HG03066 (cell line): ENCODE measurements around the gene UNC45A.
"Not testable (repeated sequence)": the region's sequence is repeated elsewhere in the genome, so short reads cannot be mapped to it uniquely, and the experiment has no call there.

Experiments used
- ATAC-seq: cut with Tn5 transposase; IDR thresholded peaks from one replicate; pipeline ENCODE4 v1.9.1; 2021; ENCODE audit warnings: low read depth; ENCODE audit not compliant: unreplicated experiment

UNC45A gene, protein sequence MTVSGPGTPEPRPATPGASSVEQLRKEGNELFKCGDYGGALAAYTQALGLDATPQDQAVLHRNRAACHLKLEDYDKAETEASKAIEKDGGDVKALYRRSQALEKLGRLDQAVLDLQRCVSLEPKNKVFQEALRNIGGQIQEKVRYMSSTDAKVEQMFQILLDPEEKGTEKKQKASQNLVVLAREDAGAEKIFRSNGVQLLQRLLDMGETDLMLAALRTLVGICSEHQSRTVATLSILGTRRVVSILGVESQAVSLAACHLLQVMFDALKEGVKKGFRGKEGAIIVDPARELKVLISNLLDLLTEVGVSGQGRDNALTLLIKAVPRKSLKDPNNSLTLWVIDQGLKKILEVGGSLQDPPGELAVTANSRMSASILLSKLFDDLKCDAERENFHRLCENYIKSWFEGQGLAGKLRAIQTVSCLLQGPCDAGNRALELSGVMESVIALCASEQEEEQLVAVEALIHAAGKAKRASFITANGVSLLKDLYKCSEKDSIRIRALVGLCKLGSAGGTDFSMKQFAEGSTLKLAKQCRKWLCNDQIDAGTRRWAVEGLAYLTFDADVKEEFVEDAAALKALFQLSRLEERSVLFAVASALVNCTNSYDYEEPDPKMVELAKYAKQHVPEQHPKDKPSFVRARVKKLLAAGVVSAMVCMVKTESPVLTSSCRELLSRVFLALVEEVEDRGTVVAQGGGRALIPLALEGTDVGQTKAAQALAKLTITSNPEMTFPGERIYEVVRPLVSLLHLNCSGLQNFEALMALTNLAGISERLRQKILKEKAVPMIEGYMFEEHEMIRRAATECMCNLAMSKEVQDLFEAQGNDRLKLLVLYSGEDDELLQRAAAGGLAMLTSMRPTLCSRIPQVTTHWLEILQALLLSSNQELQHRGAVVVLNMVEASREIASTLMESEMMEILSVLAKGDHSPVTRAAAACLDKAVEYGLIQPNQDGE

DNA sequence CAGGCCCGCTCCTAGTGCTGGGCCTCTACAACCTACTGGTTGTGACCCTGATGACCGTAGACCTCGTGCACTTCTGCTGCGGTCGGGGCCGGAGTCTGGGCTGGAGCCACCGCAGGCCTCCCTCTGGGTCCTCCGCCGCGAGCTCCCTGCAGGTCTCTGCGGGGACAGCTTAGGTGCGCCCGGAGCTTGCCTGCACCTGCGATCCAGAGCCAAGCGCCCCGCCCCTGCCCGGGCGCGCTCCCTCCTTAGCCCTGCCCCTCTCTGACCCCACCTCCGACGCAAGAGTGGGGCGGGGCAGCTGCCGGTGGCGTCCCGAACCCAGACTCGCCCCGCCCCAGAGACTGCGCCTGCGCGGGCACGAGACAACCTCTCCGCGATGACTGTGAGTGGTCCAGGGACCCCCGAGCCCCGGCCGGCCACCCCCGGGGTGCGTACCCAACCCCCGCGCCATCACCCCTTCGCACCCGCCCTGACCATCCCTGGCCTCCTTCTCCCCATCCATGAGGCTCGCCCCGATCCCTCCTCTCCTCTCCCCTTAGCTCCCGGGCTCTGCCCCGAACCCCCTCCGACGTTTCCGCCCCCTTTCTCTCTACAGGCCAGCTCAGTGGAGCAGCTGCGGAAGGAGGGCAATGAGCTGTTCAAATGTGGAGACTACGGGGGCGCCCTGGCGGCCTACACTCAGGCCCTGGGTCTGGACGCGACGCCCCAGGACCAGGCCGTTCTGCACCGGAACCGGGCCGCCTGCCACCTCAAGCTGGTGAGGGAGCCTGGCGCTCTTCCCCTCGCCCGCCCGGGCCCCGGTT lies at the start of gene UNC45A:
Gene UNC45A, plus strand, starts transcription at position 337 of the 803 bp plus-strand sequence. Its CDS starts 40 bp downstream, at position 377.
- ATAC-seq: peak; percentile 65

DNA sequence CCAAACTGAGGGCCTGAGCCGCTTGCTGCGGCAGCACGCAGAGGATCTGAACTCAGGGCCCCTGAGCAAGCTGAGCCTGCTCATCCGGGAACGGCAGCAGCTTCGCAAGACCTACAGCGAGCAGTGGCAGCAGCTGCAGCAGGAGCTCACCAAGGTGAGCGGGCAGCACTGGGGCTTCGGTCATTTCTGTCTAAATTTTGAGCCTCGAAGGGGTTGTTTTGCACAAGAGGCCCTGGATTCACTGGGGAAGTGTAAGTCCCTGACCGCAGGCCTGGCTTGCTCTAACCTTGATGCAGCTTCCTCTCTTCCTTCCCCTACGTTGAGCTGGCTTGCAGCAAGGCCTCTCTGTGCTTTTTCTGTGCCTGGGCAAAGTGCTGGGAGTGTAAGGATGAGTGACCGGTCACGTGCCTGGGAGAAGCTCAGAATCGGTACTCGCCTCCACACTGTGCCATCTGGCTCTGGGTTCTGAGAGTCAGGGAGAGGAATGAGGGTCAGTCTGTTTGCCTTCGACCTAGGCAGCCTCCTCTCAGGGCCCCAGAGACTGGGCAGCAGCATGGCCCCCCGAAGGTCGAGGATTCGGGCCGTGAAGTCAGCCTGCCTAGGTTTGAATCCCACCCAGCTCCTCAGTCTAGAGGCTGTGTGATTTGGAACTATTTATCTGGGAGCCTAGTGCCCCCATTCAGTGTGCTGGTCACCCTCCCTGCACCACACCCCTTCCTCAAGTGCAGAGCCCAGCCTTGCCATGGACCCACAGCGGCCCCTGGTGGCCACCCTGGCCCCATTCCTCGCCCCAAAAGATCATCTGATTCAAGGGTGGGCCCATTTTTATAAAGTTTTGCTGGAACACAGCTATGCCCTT lies 49.4 kb upstream of the UNC45A start:
- no peak for ATAC-seq

DNA sequence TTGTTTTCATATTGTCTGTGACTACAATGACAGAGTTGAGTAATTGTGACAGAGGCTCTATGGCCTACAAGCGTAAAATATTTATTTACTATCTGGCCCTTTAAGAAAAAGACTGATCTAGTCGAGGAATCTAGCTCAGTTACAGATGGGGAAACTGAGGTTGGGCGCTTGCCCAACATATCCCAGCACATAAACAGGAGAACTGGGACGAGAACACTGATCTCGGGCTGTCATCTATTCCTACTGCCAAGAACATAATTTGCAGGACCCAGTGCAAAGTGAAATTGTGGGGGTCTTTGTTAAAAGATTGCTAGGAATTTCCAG lies 48.8 kb upstream of the UNC45A start:
- no peak for ATAC-seq

DNA sequence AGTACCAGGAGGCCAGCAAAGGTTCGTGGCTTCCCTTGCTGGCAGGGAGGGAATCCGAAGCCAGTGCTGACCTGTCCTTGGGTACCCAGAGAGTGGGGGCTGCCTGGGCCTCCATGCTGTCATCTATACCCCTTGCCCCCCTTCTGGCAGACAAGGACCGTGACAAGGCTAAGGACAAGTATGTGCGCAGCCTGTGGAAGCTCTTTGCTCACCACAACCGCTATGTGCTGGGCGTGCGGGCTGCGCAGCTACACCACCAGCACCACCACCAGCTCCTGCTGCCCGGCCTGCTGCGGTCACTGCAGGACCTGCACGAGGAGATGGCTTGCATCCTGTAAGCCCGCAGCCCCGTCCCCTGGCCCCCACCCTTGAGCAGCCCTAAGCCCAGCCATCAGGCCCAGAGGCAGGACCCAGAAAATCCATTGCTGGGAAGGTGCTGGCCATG lies 48.0 kb upstream of the UNC45A start:
- no peak for ATAC-seq

DNA sequence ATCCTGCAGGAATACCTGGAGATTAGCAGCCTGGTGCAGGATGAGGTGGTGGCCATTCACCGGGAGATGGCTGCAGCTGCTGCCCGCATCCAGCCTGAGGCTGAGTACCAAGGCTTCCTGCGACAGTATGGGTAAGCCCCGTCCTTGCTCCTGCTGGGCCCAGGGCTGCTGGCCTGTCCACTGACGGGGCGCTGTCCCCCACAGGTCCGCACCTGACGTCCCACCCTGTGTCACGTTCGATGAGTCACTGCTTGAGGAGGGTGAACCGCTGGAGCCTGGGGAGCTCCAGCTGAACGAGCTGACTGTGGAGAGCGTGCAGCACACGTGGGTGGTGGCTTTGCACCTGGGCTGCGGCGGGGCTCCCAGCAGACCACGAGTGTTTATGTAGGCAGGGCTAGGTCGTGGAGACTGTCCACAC lies 45.8 kb upstream of the UNC45A start:
- ATAC-seq: no peak

DNA sequence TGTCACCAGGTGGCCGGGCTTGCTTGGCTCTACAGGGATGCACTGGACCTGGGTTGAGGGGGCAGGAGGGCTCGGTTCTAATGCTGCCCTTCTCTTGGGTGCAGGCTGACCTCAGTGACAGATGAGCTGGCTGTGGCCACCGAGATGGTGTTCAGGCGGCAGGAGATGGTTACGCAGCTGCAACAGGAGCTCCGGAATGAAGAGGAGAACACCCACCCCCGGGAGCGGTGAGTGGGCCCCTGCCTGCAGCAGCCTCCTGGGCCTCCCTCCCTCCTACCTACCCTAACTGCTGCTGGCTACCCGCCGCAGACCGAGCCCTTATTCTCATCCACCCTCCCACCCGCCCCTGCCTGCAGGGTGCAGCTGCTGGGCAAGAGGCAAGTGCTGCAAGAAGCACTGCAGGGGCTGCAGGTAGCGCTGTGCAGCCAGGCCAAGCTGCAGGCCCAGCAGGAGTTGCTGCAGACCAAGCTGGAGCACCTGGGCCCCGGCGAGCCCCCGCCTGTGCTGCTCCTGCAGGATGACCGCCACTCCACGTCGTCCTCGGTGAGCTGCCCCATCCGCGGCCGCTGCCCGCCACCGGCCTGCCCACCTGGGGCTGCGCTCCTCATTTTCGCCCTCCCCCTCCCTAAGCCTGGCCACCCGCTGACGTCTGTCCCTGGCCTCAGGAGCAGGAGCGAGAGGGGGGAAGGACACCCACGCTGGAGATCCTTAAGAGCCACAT lies 45.2 kb upstream of the UNC45A start:
- ATAC-seq: no peak

DNA sequence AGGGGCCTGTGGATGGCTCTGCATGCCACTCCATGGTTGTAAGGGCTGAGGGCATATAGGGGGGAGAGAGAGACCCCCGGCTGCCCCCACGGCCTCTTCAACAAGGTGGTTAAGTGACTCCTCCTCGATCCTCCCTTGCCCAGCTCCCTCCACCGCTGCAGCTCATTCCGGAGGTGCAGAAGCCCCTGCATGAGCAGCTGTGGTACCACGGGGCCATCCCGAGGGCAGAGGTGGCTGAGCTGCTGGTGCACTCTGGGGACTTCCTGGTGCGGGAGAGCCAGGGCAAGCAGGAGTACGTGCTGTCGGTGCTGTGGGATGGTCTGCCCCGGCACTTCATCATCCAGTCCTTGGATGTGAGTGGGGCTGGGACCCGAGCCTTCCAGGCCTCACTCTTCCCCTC lies 44.2 kb upstream of the UNC45A start:
- ATAC-seq: no peak

DNA sequence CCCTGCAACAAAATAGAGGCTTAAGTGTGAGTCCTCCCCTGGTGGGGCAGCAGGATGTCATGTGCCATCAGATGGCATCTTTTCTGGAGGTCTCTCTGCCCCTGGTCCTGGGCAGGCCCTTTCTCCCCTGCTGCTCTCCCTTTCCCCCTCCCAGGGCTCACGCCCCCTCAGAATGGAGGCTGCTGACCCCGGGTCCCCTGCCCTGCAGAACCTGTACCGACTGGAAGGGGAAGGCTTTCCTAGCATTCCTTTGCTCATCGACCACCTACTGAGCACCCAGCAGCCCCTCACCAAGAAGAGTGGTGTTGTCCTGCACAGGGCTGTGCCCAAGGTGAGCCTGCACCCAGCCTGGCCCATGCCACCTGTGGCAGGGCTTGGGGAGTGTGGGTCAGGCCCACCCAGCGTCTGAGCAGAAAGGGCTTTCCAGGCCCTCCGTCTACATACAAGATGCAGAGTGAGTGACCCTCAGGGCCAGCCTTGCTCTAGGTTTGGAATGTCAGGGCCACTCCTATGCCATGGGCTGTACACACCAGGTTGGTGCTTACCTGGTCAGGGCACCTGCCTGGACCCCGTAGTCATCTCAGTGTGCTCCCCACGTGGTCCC lies 43.6 kb upstream of the UNC45A start:
- ATAC-seq: no peak

DNA sequence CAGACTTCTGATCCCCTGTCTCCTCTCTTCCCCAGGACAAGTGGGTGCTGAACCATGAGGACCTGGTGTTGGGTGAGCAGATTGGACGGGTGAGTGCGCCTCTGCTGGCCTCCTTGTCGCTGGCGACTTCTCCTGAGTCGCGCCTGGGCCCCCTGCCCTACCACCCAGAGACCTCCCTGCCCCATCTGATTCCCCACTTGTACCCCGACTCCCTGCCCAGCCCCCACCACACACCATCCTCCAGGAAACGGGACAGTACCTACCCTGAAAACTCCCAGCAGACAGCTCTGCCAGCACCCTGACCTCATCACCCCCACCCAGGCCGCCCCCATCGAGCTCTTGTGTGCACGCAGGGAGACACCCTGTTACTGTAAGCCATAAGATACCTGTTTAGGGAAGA lies 43.1 kb upstream of the UNC45A start:
- ATAC-seq: no peak

DNA sequence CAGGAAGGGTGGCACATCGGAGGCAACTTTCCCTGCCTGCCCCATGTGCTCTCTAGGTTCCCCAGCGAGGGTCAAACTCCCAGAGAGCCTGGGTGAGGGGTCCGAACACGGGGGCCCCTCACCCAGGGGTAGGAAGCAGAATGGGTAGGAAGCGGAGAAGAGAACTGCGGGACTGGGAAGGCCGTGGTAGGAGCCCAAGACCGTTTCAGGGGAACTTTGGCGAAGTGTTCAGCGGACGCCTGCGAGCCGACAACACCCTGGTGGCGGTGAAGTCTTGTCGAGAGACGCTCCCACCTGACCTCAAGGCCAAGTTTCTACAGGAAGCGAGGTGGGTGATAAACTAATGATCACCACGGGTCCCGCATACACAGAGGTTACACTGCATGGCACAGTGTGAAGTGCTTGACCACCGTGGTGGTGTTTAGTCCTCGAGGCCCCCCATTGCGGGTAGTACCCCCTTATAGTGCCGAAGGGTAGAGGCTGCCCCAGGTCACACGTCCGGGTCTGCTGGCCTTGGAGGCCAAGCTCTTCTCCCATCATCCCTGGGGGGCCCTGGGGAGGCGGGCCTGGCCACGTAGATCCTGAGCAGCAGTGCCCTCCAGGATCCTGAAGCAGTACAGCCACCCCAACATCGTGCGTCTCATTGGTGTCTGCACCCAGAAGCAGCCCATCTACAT lies 42.4 kb upstream of the UNC45A start:
- no peak for ATAC-seq

DNA sequence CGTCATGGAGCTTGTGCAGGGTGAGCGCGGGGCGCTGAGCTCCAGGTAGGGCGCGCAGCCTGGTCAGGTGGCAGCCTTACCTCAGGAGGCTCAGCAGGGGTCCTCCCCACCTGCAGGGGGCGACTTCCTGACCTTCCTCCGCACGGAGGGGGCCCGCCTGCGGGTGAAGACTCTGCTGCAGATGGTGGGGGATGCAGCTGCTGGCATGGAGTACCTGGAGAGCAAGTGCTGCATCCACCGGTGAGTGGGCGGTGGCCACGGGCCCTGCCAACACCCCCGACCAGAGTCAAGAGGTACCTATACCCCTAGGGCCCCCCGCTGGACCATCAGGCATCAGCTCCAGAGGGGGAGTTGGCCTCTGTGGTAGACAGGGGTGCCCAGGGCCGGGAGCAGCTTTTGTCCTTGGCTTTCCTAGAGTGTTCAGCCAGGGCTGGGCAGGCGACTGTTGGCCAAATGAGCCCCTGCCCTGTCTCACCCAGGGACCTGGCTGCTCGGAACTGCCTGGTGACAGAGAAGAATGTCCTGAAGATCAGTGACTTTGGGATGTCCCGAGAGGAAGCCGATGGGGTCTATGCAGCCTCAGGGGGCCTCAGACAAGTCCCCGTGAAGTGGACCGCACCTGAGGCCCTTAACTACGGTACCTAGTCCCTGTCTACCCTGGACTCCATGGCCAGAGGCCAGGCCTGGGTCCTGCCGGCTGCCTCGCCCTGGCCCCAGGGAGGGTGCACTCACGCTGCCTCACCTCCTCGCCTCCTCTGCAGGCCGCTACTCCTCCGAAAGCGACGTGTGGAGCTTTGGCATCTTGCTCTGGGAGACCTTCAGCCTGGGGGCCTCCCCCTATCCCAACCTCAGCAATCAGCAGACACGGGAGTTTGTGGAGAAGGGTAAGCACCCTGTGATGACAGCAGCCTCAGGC lies 41.7 kb upstream of the UNC45A start:
- ATAC-seq: no peak

DNA sequence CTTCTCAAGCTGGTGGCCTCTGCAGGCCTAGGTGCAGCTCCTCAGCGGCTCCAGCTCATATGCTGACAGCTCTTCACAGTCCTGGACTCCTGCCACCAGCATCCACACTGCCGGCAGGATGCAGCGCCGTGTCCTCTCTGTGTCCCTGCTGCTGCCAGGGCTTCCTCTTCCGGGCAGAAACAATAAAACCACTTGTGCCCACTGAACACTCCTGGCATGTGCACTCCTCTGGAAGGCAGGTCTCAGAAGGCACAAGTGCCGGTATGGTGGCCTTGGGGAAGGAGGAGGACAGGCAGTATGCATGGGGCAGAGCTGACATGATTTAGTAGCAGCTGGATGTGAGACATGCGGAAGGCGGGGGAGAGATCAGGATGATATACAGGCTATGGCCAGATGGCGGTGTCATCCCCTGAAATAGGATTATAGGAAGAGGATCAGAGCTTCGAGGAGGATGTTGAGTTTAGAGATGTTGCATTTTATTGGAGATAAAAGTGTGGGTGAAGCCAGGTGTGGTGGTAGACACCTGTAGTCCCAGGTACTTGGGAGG lies 39.4 kb upstream of the UNC45A start:
- ATAC-seq: no peak

DNA sequence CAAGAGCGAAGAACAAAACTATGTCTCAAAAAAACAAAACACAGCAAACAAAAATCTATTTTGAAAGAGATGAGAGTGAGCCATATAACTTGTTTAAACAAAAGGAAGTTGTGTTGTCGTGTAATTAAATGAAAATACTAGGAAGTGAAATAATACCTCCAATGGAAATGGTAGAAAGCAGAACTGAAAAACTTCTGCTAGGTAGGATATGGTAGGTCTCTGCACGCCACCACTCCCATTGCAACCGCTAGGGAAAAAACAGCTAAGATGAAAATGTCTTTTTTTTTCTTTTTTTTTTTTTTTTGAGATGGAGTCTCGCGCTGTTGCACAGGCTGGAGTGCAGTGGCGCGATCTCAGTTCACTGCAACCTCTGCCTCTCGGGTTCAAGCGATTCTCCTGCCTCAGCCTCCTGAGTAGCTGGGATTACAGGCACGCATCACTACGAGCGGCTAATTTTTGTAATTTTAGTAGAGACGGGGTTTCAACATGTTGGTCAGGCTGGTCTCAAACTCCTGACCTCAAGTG lies 37.9 kb upstream of the UNC45A start:
- ATAC-seq: not testable (repeated sequence)

DNA sequence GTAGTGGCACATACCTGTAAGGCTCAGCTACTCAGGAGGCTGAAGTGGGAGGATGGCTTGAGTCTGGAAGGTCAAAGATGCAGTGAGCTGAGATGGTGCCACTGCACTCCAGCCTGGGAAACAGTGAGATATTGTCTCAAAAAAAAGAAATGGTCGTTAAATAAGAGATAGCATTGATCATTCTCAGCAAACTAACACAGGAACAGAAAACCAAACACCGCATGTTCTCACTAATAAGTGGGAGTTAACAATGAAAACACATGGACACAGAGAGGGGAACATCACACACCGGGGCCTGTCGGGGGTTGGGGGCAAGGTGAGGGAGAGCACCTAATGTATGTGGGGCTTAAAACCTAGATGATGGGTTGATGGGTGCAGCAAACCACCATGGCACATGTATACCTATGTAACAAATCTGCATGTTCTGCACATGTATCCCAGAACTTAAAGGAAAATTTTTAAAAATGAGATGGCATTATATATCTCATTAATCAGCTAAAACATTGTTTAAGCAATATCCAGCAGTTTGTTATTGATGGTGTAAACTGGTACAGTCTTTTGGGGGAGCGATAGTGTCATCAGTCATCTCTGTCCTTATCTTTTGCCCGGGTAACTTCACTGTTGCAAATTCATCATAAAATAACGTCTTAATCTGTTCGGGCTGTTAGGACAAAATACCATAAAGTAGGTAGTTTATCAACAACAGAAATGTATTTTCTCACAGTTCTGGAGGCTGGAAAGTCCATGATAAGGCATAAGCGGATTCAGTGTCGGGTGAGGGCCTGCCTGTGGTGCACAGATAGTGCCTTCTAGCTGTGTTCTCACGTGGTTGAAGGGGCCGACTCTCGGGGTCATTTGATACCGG lies 33.7 kb upstream of the UNC45A start:
- no peak for ATAC-seq

DNA sequence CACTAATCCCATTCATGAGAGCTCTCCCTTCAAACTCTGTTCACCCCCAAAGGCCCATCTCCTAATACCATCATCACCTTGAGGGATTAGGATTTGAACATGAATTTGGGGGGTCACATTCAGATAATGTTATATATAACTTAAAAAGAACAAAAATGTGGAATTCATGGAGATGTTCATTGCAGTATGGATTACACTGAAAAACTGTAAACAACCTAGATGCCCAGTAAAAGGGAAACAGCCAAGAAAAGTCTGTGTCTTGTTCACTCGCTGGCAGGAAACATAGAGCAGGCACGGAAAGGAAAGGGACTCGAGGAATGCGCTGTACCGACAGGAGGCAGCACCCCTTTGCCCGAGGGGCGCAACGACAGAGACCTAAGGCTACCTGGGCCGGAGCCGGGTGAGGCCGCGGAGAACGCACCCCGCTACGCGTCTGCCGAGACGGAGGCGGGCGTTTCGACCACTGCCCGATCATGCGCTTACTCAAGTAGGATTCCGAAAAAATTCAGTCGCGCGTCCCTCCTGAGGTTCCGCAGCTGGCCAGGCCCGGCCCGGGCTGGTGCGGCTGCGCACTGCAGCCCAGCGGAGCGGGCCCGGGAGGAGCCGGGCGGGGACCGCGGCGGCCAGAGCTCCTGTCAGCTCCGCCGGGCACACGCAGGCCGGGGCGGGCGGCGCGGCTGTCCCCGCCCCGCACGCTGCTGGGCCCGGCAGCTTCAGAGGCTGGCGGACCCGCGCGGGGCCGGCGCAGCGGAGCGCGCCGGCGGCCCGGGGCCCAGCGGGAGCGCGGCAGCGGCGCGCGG lies 32.8 kb upstream of the UNC45A start:
- ATAC-seq: peak; percentile 65
